GM19099 (cell line): ENCODE measurements around the gene RNF43.

ENCODE experiments used
- POLR2A ChIP-seq: IDR thresholded peaks from 3 replicates; pipeline ENCODE4 v1.6.1; 2011; ENCODE audit warnings: low read depth; ENCODE audit not compliant: insufficient read length; ENCODE audit errors: extremely low read depth

Gene RNF43

GRCh38 chr17:58394534-58395223 lies 22.7 kb downstream of the RNF43 start:
- no peak for TF ChIP-seq POLR2A

DNA sequence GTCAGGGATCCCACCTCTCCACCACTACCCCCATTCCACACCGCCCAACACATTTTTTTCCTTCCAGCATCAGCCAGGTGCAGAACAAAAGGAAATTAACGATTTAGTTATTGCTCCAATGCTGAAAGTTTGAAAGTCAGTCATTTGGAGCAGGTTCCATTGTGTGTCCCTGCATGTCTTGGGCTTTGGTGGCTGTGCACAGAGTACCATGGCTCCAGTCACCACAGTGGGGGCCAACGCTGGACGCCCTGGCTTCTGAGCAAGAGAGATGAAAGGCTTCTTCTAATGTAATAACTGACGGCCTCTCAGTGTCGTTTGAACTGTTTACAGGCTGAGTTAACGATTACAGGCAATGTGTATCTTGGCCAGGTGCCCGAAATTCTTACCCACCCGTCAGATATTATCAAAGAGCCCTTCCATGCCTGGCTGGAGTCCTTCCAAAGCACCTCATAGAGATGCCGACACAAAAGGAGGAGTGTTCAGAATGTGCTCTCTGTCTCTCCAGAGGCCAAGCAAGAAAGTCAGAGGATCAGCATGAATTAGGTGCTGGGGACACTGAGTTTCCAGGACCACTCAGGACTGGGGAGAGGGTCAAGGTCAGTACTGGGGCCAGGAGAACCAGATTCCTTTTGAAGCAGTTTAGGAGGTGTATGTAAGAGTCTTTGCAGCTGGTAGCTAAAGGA lies 25.9 kb downstream of the RNF43 start:
- TF ChIP-seq POLR2A, result no peak

DNA sequence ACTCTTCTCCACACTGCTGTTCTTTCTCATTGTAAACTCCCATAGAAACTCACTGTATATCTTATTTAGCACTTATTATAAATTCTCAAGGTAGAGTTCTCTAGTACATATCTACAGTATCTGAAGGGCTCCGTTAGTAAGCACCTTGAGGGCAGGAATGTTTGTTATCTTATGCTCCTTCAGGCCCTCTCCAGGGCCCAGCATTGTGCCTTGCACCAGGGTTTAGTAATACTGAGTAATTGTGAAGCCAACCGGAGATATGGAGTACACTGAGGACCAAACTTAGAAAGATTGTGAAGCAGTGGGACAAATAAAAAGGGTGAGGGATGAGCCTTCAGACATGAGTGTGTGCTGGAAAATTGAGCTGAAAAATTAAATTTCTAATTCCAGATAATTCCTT lies 26.4 kb downstream of the RNF43 start:
- no peak for TF ChIP-seq POLR2A

DNA sequence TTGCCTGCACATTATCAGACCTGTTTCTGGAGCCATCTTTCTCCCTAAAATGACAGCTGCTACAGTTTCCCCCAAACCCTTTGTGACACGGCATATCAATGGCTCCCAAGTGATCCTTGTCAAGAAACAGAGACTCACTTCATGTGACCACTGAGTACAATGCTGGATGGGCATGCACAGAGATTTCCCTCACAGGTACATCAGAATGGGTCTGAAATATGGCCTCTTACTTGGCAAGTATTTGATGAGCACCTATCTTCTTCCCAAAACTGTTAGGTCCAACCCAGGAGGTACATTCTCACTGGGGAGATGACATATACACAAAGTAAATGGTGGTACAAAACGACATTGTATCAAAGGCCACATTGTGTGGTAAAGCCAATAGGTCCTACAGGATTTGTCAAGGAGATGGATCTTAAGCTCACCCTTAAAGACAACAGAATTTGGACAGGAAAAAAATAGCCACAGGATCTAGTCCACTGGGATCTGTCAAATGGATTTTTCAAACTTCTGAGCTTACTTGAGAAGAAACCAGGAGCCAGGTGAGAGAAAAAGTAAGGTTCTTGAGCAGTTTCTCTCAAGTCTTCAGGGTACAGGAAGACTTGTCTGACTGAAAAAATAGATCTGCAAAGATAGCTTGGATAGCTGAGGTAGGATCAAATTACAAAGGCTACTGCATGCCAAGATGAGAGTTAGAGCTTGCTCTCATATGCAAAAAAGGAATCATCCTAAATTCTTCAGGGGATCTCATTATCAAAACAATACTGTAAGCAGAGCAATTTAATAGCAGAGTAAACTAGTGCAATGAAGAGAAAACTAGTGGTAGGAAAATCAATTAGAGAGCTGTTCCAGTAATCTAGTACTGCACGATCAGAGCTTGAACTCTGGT lies 28.8 kb downstream of the RNF43 start:
- TF ChIP-seq POLR2A, result no peak

GRCh38 chr17:58387834-58388233 lies 29.5 kb downstream of the RNF43 start:
- no peak for TF ChIP-seq POLR2A

GRCh38 chr17:58386708-58387107 lies 30.6 kb downstream of the RNF43 start:
- TF ChIP-seq POLR2A, result no peak

DNA sequence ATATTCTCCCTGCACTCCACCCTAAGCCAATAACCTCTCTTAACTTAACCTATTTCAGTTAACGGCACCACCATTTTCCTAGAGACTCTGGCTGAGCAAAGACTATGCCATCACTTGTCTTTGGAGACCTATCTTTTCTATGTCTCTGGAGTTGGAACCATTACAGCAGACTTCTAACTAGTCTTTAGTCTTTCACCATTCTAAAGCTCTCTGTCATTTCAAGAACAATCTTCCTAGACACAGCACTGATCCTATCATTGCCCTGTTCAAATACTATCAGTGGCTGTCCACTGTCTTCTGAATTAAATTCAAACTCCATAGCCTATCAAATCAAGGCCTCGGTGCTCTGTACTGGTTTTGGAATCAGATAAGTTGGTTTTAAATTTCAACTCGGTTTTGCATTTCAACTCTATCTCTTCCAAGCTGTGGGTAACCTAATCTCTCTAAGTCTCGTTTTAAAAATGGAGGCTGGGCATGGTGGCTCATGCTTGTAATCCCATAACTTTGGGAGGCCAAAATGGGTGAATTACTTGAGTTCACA lies 31.9 kb downstream of the RNF43 start:
- no peak for TF ChIP-seq POLR2A

- TF ChIP-seq POLR2A, result no peak
Measured at GRCh38 chr17:58384897-58385296, 32.4 kb downstream of the RNF43 start.

DNA sequence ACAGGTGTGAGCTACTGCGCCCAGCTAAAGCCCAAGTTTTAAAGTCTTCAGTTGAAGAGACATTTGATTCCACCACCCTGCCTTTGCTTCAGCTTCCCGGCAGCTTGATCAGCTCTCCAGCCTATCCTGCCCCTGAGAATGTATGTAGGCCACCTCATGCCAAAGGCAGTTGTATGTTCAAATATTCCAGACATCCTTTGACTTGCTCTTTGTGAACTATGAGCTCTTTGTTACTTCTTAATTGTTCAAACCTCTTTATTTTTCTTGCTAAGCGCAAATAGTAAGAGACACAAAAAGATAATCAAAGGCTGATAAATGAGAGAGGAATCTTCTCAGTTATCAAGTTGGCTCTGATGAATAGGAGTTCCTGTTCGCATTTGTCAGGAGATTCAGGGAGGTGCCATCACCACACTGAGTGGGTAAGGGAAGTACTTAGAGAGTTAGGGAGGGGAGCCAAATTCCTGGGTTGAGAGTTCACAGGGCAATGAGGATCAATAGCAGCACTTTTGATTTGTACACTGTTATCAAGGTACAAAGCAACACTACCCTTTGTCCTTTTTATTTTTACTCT lies 33.4 kb downstream of the RNF43 start:
- no peak for TF ChIP-seq POLR2A

GRCh38 chr17:58382872-58383242 lies 34.5 kb downstream of the RNF43 start:
- TF ChIP-seq POLR2A, result no peak

- no peak for TF ChIP-seq POLR2A
Measured at GRCh38 chr17:58382108-58382871, 35.0 kb downstream of the RNF43 start.

DNA sequence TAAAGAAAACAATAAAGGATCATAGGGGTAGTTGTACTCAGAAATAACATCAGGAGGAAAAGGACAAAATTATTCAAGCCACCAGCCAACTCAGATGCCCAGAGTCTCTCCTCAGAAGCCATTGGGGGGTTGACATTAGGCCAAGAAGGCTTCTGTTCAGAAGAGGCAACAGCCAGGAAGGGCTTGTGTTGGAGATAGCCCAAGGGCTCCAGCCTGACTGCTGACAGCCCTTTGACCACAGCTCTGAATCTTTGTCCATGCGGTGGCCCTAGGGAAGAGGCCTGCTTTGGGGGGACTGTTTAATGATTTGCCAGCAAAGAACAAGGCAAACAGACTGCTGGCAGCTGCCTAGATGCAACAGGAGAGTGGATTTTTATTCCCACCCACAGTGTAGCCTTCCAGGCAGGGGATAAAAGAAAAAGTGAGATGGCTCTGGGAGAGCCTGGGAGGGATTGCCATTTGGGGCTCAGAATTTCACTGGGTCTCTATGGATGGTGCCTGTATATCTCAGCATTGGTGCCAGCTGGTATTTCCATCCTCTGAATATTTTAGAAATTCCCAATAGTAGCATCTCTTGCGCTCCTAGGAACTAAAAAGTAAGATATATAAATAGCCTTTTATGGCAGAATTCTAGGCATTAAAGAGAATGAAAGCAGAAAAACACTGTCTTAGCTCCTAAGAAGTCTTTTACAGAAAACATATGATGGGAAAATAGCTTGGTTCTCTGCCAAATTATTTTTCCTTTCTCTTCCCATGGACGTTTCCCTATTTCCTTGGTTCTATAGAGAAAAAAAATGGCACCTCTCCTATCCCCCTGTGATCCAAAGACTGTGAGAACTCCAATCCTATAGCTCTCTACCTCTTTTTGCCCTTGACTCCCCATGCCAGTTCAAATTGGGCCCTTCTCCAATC lies 36.0 kb downstream of the RNF43 start:
- TF ChIP-seq POLR2A, result no peak

GRCh38 chr17:58380207-58381123 lies 36.9 kb downstream of the RNF43 start:
- TF ChIP-seq POLR2A, result no peak

DNA sequence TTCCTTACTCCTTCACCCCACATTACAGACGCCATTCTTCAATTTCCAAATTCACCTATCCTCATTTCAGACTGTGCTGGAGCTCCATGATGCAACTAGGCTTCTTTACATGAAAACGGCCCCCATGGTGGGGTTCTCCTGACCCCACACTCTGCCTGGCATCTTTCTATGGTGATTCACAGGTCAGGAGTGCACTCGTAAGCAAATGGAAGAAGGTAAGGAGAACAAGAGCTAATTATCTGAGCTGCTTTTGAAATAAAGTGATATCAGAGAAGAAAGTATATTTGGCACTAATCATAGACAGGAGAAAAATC lies 37.9 kb downstream of the RNF43 start:
- no peak for TF ChIP-seq POLR2A
